ENCODE results near the gene BLOC1S1.

DNA sequence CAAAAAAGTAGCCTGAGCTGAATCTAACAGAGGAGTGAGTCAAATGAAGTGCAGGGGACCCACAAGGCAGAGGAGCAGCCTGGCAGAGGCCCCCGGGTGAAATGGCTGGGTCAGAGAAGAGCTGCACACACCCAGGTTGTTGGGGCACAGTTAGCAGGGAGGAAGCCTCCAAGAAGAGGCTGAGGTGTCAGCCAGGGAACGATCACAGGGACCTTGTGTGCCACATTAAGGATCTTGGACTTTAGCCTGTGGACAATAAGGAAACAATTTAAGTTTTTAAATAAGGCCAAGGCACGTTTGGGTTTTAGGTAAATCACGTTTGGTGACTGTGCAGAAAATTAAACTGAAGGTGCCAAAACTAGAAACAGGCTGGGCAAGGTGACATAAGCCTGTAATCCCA is 44.1 kb upstream of the BLOC1S1 start:
- TF ChIP-seq POLR2A (IDR thresholded peaks at IDR 0.05): no peak
- no peak for TF ChIP-seq CTCF (IDR thresholded peaks at IDR 0.05)

Data from right lobe of liver (tissue), 4 donors.